Chondrocyte (in vitro differentiated cells): Measurements from ENCODE around the gene TRABD. TPM values are rescaled to one million over a fixed set of nuclear protein-coding genes. Genes with fewer than 3 reads are reported as not detected.
A peak's percentile ranks its signal among the peaks of the same experiment; 100 is the strongest.

Experiments
- DNase-seq: peaks from one replicate; pipeline ENCODE4 v3.0.0; 2021; ENCODE audit warnings: mixed read lengths, low spot score
- H3K27ac Mint-ChIP-seq: one replicate; pipeline ENCODE4 v1.8.0; 2021; ENCODE audit warnings: mild to moderate bottlenecking, moderate library complexity, mixed read lengths; ENCODE audit not compliant: unreplicated experiment
- H3K27me3 Mint-ChIP-seq: 2 replicates; pipeline ENCODE4 v1.8.0; 2021; ENCODE audit warnings: low read depth, mixed read lengths
- H3K36me3 Mint-ChIP-seq: 2 replicates; pipeline ENCODE4 v1.8.0; 2021; ENCODE audit warnings: low read depth, mixed read lengths
- H3K4me1 Mint-ChIP-seq: 2 replicates; pipeline ENCODE4 v1.8.0; 2021; ENCODE audit warnings: low read depth, mild to moderate bottlenecking, mixed read lengths
- H3K4me3 Mint-ChIP-seq: one replicate; pipeline ENCODE4 v1.8.0; 2021; ENCODE audit warnings: mild to moderate bottlenecking, moderate library complexity, mixed read lengths; ENCODE audit not compliant: unreplicated experiment
- H3K9me3 Mint-ChIP-seq: 2 replicates; pipeline ENCODE4 v1.8.0; 2021; ENCODE audit warnings: low read depth, mixed read lengths
- total RNA-seq: library from RNA; stranded (reverse); gene quantifications from 3 replicates; pipeline ENCODE4 v1.2.1, GENCODE V29; 2021
- TF ChIP-seq, protein P1 (sequence below): fragments of 200-600 bp; sonication (generic); IDR thresholded peaks from 2 replicates; pipeline ENCODE4 v1.5.0; 2021; ENCODE audit warnings: antibody characterized with exemption, mild to moderate bottlenecking, moderate library complexity

TRABD gene
- total RNA-seq, 1 donor from 2014 or later, result 20.2 TPM

DNA sequence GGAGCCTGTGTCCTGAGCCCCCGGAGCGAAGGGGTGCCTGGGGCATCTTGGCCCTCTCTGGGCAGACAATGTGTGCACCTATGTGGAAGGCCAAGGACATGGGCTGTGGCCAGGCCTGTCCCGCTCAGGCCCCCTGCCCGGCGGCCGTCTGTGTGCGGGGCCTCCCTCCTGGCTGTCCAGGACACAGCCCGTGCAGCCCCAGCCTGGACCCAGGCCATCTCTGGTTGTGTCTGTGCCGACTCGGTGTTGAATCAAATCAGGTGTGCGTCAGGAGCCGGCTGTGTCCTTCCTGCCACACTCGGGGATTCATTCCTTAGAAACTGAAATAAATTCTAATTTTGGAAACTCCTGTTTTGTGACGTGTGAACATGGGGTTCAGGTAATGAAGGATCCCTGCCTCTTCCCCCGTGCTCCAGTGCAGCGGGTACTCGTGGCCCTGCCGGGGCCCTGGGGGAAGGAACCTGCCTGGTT lies 13.6 kb downstream of the TRABD start:
- Mint-ChIP-seq H3K4me3 (peak overlapping the region; percentile 68), H3K36me3 (peaks cover 3% of the 10 kb centered on the region)

GRCh38 chr22:50199829-50200460 lies 14.2 kb downstream of the TRABD start:
- peak overlapping the region; percentile 2 for H3K27ac Mint-ChIP-seq
- H3K36me3 Mint-ChIP-seq, result peaks cover 6% of the 10 kb centered on the region
- no peaks in the 10 kb centered on the region for H3K27me3 Mint-ChIP-seq
- peak overlapping the region; percentile 68 for H3K4me3 Mint-ChIP-seq
- TF ChIP-seq, protein P1, sequence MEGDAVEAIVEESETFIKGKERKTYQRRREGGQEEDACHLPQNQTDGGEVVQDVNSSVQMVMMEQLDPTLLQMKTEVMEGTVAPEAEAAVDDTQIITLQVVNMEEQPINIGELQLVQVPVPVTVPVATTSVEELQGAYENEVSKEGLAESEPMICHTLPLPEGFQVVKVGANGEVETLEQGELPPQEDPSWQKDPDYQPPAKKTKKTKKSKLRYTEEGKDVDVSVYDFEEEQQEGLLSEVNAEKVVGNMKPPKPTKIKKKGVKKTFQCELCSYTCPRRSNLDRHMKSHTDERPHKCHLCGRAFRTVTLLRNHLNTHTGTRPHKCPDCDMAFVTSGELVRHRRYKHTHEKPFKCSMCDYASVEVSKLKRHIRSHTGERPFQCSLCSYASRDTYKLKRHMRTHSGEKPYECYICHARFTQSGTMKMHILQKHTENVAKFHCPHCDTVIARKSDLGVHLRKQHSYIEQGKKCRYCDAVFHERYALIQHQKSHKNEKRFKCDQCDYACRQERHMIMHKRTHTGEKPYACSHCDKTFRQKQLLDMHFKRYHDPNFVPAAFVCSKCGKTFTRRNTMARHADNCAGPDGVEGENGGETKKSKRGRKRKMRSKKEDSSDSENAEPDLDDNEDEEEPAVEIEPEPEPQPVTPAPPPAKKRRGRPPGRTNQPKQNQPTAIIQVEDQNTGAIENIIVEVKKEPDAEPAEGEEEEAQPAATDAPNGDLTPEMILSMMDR, result no peak
- no peaks in the 10 kb centered on the region for H3K9me3 Mint-ChIP-seq
- DNase-seq, result no peak
- peaks cover 18% of the 10 kb centered on the region for H3K4me1 Mint-ChIP-seq

More for the DNA sequence above, 13.6 kb downstream of the TRABD start:
- DNase-seq, result no peak
- Mint-ChIP-seq H3K27me3 (no peaks in the 10 kb centered on the region), H3K9me3 (no peaks in the 10 kb centered on the region), H3K27ac (peak overlapping the region; percentile 2), H3K4me1 (peaks cover 18% of the 10 kb centered on the region)
- TF ChIP-seq, protein P1, result no peak

DNA sequence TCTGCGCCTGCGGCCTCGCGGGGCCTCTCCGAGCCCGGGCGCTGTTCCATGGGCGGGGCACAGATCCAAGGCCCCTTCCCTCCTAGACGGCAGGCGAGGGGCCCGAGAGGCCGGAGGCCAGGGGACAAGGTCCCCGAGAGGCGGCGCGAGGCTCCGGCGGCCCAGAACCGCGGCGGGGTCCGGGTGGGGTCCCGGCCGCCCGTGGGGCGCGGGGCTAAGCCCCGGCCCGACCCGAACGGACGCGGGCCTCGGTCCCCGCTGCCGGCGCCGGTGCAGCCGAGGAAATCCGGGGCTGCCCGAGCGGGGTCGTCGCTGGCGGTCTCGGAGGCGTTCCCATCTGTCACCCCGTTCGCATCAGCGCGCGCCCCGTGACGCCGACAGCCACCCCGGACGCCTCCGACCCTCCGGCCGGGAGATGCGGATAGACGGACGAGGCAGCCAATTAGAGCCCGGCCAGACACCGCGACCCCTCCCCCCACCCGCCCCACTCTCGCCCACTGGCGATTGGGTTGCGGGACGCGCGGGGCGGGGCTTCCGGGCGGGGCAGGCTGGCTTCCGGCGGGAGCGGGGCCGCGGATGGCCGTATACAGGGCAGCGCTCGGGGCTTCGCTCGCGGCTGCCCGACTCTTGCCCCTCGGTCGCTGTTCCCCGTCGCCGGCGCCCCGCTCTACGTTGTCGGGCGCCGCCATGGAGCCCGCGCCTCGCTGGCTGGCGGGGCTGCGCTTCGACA lies 14.9 kb downstream of the TRABD start, which contains the start of gene SELENOO:
SELENOO (plus strand) TSS at position 551 of the 730 bp plus-strand sequence; CDS start at position 577, 26 bp downstream.
- DNase-seq, result no peak
- Mint-ChIP-seq H3K36me3 (peaks cover 7% of the 10 kb centered on the region), H3K9me3 (no peaks in the 10 kb centered on the region), H3K27me3 (no peaks in the 10 kb centered on the region), H3K4me1 (peaks cover 18% of the 10 kb centered on the region), H3K27ac (no peak within 1 kb of the TSS), H3K4me3 (peak within 1 kb of the TSS; percentile 75)
- TF ChIP-seq, protein P1, result peak; percentile 12

- Mint-ChIP-seq H3K9me3 (no peaks in the 10 kb centered on the region), H3K4me1 (peaks cover 20% of the 10 kb centered on the region), H3K36me3 (peaks cover 10% of the 10 kb centered on the region), H3K27me3 (no peaks in the 10 kb centered on the region), H3K4me3 (peak overlapping the region; percentile 75), H3K27ac (no peak overlapping the region)
- TF ChIP-seq, protein P1, result no peak
- no peak for DNase-seq
These were observed 15.7 kb downstream of the TRABD start for GRCh38 chr22:50201191-50202129.
